ENCODE results near the gene C6orf163. TPM values are rescaled to one million over a fixed set of nuclear protein-coding genes. Genes with fewer than 3 reads are reported as not detected.

Gene C6orf163
- total RNA-seq, 1 donor from 2014 or later: 2.1 TPM

DNA sequence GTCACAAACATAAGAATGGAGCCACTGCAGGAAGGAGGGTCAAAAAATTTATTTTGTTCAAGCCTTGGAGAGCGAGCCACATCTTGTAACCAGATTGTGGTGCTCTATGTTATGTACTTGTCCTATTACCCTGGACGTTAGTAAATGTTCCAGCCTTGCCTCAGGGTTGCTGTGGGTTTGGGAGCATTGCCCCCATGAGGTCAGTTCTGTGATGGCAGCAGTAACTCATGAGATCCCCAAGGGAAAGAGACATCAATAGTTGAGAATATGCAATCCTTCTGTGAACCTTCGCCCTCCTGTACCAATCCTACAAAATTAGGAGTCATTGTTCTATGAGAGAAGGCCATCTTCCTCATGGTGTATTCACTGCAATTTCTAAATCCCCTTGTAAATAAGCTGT lies 46.7 kb downstream of the C6orf163 start:
- DNase-seq (no peak), ATAC-seq (peak; percentile 58)
- Histone ChIP-seq H3K9me3 (no peaks in the 10 kb centered on the region), H3K27me3 (no peaks in the 10 kb centered on the region), H3K27ac (no peak overlapping the region), H3K4me1 (no peaks in the 10 kb centered on the region), H3K36me3 (no peaks in the 10 kb centered on the region), H3K4me3 (no peak overlapping the region)
- intact Hi-C loops (cut with DNase I): no loop called here
- TF ChIP-seq, protein P1, sequence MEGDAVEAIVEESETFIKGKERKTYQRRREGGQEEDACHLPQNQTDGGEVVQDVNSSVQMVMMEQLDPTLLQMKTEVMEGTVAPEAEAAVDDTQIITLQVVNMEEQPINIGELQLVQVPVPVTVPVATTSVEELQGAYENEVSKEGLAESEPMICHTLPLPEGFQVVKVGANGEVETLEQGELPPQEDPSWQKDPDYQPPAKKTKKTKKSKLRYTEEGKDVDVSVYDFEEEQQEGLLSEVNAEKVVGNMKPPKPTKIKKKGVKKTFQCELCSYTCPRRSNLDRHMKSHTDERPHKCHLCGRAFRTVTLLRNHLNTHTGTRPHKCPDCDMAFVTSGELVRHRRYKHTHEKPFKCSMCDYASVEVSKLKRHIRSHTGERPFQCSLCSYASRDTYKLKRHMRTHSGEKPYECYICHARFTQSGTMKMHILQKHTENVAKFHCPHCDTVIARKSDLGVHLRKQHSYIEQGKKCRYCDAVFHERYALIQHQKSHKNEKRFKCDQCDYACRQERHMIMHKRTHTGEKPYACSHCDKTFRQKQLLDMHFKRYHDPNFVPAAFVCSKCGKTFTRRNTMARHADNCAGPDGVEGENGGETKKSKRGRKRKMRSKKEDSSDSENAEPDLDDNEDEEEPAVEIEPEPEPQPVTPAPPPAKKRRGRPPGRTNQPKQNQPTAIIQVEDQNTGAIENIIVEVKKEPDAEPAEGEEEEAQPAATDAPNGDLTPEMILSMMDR (IDR thresholded peaks at IDR 0.05): peak; percentile 27

DNA sequence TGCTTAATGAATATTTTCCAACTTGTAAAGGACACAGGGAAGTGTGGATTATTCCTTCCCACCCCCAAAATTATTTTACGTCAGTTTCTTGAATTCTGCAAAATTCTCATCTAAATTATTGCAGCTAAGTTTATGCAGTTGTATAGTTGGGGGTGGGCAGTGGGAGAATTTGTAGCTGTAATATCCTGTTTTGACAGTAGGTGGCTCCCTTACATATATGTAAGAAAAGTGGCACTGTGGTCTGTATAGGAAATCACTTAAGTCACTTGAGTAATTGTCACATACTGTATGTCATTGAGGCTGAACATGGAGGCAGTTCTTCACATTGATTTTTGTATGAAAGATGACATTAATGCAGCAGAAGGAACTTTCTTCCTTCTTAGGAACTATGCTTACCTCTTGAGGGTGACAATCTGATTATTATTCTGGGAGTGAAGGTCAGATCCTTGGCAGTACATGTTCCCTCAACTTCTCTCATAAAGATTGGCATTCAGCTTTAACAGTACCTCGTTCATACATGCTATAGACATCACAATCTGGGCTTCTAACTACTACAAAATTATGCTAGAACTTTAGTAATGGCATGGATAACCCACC lies 48.5 kb downstream of the C6orf163 start:
- Histone ChIP-seq H3K9me3 (no peaks in the 10 kb centered on the region), H3K4me1 (no peaks in the 10 kb centered on the region), H3K27ac (no peak overlapping the region), H3K4me3 (no peak overlapping the region), H3K27me3 (no peaks in the 10 kb centered on the region), H3K36me3 (no peaks in the 10 kb centered on the region)
- intact Hi-C loops (cut with DNase I): no loop called here
- ATAC-seq (peak; percentile 93), DNase-seq (no peak)
- TF ChIP-seq, protein P1 (IDR thresholded peaks at IDR 0.05): peak; percentile 79

DNA sequence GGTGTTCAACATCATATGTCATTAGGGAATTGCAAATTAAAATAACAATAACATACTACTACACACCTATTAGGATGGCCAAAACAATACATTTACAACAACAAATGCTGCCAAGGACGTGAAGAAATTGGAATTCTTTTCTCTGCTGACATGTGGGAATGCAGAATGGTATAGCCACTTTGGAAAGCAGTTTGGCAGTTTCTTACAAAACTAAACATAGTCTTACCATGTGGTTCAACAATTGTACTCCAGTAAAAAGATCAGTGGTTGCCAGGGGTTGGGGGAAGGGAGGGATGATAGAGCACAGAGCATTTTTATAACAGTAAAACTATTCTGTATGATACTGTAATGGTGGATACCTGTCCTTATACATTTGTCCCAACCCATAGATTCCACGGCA lies 50.8 kb downstream of the C6orf163 start:
- no peaks in the 10 kb centered on the region for H3K9me3 ChIP-seq
- TF ChIP-seq, protein P1 (IDR thresholded peaks at IDR 0.05): no peak
- H3K36me3 ChIP-seq: no peaks in the 10 kb centered on the region
- H3K4me3 ChIP-seq: no peak overlapping the region
- H3K27me3 ChIP-seq: no peaks in the 10 kb centered on the region
- H3K4me1 ChIP-seq: no peaks in the 10 kb centered on the region
- ATAC-seq: no peak
- H3K27ac ChIP-seq: no peak overlapping the region
- intact Hi-C loops (cut with DNase I): no loop called here
- no peak for DNase-seq

DNA sequence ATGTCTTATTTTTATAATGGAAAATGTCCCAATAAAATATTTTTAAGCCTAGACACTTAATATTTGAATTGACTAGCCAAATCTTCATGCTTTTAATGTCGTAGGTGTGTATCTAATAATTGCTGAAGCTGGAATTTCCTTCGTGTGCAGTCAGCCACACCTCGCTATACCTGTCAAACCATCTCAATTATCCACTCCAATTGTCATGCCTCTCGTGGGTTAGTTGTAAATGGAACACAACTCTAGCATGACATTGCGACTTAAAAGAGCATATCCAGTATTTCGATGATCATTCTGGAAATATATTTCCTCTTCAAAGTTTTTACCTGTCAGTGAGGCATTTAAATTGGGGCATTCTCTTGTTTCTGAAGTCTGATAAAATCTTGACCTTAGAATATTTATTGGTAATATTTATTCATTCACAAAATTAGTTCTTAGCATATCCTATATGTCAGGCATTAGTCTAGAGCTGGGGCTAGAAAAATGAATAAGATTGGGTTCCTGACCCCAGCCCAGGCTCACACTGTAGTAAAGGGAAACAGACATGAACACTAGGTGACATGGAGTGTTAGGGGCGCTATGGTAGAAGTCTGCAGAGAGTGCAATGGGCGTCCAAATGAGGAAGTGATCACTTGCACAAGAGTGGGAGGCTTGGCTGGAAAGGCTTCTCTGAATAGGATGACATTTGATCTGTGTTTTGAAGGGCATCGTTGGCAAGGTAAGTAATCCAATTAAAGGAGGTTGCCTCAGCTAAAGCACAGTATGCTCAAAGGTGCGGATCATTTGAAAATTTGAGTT lies 52.2 kb downstream of the C6orf163 start:
- no peaks in the 10 kb centered on the region for H3K36me3 ChIP-seq
- ATAC-seq (peak; percentile 78), DNase-seq (no peak)
- H3K4me1 ChIP-seq: no peaks in the 10 kb centered on the region
- TF ChIP-seq, protein P1 (IDR thresholded peaks at IDR 0.05): no peak
- H3K27ac ChIP-seq: no peak overlapping the region
- H3K27me3 ChIP-seq: no peaks in the 10 kb centered on the region
- no peaks in the 10 kb centered on the region for H3K9me3 ChIP-seq
- intact Hi-C loops (cut with DNase I): no loop called here
- H3K4me3 ChIP-seq: no peak overlapping the region

DNA sequence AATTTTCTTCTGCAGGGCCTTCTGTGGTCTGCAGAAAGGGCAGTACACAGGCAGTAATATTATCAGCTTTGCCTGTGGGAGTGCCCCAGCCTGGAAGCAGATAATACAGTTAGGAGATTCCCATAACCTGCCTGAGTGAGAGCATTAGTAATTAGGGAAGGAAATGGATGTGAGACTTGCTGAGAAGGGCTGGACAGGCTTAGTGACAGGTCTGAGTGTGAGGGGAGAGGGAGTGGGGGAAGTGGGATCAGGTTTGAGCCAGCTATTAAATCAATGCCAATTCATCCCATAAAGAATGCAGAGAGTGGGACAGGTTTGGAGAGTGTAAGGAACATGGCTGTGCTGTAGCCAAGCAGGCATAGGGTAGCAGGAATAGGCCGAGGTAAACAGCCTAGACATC lies 53.0 kb downstream of the C6orf163 start:
- no peak for DNase-seq
- intact Hi-C loops (cut with DNase I): no loop called here
- Histone ChIP-seq H3K9me3 (no peaks in the 10 kb centered on the region), H3K27ac (no peak overlapping the region), H3K36me3 (no peaks in the 10 kb centered on the region), H3K27me3 (no peaks in the 10 kb centered on the region), H3K4me3 (no peak overlapping the region), H3K4me1 (no peaks in the 10 kb centered on the region)
- TF ChIP-seq, protein P1 (IDR thresholded peaks at IDR 0.05): no peak
- ATAC-seq: no peak

Data from upper lobe of right lung (tissue), 1 donor.